ENCODE data around the gene LGR4. TPM values are rescaled to one million over a fixed set of nuclear protein-coding genes. Genes with fewer than 3 reads are reported as not detected.

The LGR4 gene
- total RNA-seq, 1 experiment from 2014 or later, result 7.1 TPM

DNA sequence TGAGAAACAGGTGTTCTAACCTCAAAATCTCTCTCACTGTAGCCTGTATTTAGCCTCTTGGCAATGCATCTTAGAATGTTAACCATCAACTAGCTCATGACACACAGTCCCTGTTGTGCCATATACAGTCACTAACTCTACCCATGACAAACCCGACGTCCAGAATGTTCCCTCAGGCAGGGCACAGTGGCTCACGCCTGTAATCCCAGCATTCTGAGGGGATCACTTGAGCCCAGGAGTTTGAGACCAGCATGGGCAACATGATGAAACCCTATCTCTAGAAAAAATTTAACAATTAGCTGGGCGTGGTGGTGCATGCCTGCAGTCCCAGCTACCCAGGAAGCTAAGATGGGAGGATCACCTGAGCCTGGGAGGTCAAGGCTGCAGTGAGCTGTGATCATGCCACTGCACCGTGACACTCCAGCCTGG, 91.3 kb downstream of the LGR4 start:
- ChIA-PET RAD21 (ENCODE audit: low non-redundant PET in 1 of 2, low total read pairs in 2 of 2, uncharacterized antibody in 2 of 2, unreplicated experiment in 2 of 2) (no interaction called here), POLR2A (no interaction called here), CTCF (no interaction called here)
- H3K27me3 ChIP-seq (ENCODE audit: insufficient read depth, low read length), result no peaks in the 10 kb centered on the region
- H3K9ac ChIP-seq (ENCODE audit: low read length), result no peak overlapping the region
- H2AFZ ChIP-seq (ENCODE audit: low read depth, low read length, poor library complexity, severe bottlenecking), result no peak overlapping the region
- no peak overlapping the region for H3K27ac ChIP-seq (ENCODE audit: low read depth, low read length)
- no peaks in the 10 kb centered on the region for H3K79me2 ChIP-seq (ENCODE audit: insufficient read depth, low read length)
- no peaks in the 10 kb centered on the region for H4K20me1 ChIP-seq (ENCODE audit: insufficient read depth)
- intact Hi-C loops (cut with micrococcal nuclease), result no loop called here
- no TSS peak for BruUV-seq (replicated peaks)
- H3K9me2 ChIP-seq (ENCODE audit: insufficient read depth), result 0 out of 2 replicates have a peak, but pooled peaks cover 2% of the 10 kb centered on the region
- no peaks in the 10 kb centered on the region for H3K4me1 ChIP-seq (ENCODE audit: control insufficient read depth in 1 of 2, insufficient read depth in 2 of 2, low read length in 2 of 2)
- no peaks in the 10 kb centered on the region for H3K9me3 ChIP-seq (ENCODE audit: control insufficient read depth in 1 of 2, insufficient read depth in 1 of 2, low read depth in 1 of 2, low read length in 2 of 2)
- DNase-seq (ENCODE audit: low read depth, low spot score) (no peak), ATAC-seq (no peak)
- TF ChIP-seq YY1 (IDR thresholded peaks at IDR 0.05; ENCODE audit: extremely low read depth, insufficient replicate concordance, low read depth, low read length), result no peak
- TF ChIP-seq EGR1 (IDR thresholded peaks at IDR 0.05; ENCODE audit: low read depth), result no peak
- TF ChIP-seq ZNF274 (IDR thresholded peaks at IDR 0.05; ENCODE audit: low read depth, low read length), result no peak
- TF ChIP-seq ZFX (IDR thresholded peaks at IDR 0.05), result no peak
- no peak for TF ChIP-seq SRF (IDR thresholded peaks at IDR 0.05; ENCODE audit: low read depth)
- TF ChIP-seq SIN3A (IDR thresholded peaks at IDR 0.05; ENCODE audit: low read depth), result no peak
- no peak for TF ChIP-seq ELF1 (IDR thresholded peaks at IDR 0.05; ENCODE audit: borderline replicate concordance, low read depth)
- no peak for TF ChIP-seq POLR2A (IDR thresholded peaks at IDR 0.05; ENCODE audit: borderline replicate concordance, extremely low read depth, insufficient read depth, insufficient read length)
- TF ChIP-seq, protein P1, sequence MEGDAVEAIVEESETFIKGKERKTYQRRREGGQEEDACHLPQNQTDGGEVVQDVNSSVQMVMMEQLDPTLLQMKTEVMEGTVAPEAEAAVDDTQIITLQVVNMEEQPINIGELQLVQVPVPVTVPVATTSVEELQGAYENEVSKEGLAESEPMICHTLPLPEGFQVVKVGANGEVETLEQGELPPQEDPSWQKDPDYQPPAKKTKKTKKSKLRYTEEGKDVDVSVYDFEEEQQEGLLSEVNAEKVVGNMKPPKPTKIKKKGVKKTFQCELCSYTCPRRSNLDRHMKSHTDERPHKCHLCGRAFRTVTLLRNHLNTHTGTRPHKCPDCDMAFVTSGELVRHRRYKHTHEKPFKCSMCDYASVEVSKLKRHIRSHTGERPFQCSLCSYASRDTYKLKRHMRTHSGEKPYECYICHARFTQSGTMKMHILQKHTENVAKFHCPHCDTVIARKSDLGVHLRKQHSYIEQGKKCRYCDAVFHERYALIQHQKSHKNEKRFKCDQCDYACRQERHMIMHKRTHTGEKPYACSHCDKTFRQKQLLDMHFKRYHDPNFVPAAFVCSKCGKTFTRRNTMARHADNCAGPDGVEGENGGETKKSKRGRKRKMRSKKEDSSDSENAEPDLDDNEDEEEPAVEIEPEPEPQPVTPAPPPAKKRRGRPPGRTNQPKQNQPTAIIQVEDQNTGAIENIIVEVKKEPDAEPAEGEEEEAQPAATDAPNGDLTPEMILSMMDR (IDR thresholded peaks at IDR 0.05 in 2 of 3, conservative IDR thresholded peaks at IDR 0.05 in 1 of 3; ENCODE audit: borderline replicate concordance in 1 of 3, insufficient read depth in 1 of 3, low read depth in 2 of 3, low read length in 2 of 3), result no peak
- TF ChIP-seq, protein P2, sequence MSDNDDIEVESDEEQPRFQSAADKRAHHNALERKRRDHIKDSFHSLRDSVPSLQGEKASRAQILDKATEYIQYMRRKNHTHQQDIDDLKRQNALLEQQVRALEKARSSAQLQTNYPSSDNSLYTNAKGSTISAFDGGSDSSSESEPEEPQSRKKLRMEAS (IDR thresholded peaks at IDR 0.05), result no peak
- no peak for TF ChIP-seq RAD21 (IDR thresholded peaks at IDR 0.05; ENCODE audit: low read depth)
- no peak for TF ChIP-seq FOSL1 (IDR thresholded peaks at IDR 0.05; ENCODE audit: low read depth)
- no peak for TF ChIP-seq EZH2phosphoT487 (IDR thresholded peaks at IDR 0.05; ENCODE audit: borderline replicate concordance)
- TF ChIP-seq SP1 (IDR thresholded peaks at IDR 0.05; ENCODE audit: low read depth), result no peak
- no peak for TF ChIP-seq POLR2AphosphoS5 (IDR thresholded peaks at IDR 0.05; ENCODE audit: low read depth, low read length)
- TF ChIP-seq, protein P3, sequence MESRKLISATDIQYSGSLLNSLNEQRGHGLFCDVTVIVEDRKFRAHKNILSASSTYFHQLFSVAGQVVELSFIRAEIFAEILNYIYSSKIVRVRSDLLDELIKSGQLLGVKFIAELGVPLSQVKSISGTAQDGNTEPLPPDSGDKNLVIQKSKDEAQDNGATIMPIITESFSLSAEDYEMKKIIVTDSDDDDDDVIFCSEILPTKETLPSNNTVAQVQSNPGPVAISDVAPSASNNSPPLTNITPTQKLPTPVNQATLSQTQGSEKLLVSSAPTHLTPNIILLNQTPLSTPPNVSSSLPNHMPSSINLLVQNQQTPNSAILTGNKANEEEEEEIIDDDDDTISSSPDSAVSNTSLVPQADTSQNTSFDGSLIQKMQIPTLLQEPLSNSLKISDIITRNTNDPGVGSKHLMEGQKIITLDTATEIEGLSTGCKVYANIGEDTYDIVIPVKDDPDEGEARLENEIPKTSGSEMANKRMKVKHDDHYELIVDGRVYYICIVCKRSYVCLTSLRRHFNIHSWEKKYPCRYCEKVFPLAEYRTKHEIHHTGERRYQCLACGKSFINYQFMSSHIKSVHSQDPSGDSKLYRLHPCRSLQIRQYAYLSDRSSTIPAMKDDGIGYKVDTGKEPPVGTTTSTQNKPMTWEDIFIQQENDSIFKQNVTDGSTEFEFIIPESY (IDR thresholded peaks at IDR 0.05; ENCODE audit: extremely low read depth, insufficient replicate concordance, low read length), result no peak
- TF ChIP-seq JUND (IDR thresholded peaks at IDR 0.05), result no peak
- TF ChIP-seq TCF7L2 (IDR thresholded peaks at IDR 0.05; ENCODE audit: borderline replicate concordance, extremely low read depth, insufficient read depth, insufficient read length), result no peak
- TF ChIP-seq, protein P4, sequence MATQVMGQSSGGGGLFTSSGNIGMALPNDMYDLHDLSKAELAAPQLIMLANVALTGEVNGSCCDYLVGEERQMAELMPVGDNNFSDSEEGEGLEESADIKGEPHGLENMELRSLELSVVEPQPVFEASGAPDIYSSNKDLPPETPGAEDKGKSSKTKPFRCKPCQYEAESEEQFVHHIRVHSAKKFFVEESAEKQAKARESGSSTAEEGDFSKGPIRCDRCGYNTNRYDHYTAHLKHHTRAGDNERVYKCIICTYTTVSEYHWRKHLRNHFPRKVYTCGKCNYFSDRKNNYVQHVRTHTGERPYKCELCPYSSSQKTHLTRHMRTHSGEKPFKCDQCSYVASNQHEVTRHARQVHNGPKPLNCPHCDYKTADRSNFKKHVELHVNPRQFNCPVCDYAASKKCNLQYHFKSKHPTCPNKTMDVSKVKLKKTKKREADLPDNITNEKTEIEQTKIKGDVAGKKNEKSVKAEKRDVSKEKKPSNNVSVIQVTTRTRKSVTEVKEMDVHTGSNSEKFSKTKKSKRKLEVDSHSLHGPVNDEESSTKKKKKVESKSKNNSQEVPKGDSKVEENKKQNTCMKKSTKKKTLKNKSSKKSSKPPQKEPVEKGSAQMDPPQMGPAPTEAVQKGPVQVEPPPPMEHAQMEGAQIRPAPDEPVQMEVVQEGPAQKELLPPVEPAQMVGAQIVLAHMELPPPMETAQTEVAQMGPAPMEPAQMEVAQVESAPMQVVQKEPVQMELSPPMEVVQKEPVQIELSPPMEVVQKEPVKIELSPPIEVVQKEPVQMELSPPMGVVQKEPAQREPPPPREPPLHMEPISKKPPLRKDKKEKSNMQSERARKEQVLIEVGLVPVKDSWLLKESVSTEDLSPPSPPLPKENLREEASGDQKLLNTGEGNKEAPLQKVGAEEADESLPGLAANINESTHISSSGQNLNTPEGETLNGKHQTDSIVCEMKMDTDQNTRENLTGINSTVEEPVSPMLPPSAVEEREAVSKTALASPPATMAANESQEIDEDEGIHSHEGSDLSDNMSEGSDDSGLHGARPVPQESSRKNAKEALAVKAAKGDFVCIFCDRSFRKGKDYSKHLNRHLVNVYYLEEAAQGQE (IDR thresholded peaks at IDR 0.05; ENCODE audit: low read depth), result no peak
- no peak overlapping the region for H3K4me2 ChIP-seq (ENCODE audit: low read length)
- no peak overlapping the region for H3K4me3 ChIP-seq (replicated peaks in 1 of 2; ENCODE audit: low read depth in 1 of 2, low read length in 2 of 2)
- H3K36me3 ChIP-seq (ENCODE audit: control insufficient read depth in 1 of 2, insufficient read depth in 2 of 2, low read length in 2 of 2), result no peaks in the 10 kb centered on the region
